Measurements from ENCODE around the gene DPM3.
A peak's percentile ranks its signal among the peaks of the same experiment; 100 is the strongest.
"Not testable (repeated sequence)": the region's sequence is repeated elsewhere in the genome, so short reads cannot be mapped to it uniquely, and the experiment has no call there.

Gene DPM3

GRCh38 chr1:155124503-155125463 is 15.5 kb downstream of the DPM3 start:
- TF ChIP-seq CTCF (IDR thresholded peaks at IDR 0.05; ENCODE audit: low read depth, low read length), result 0 out of 2 replicates have a peak, but pooled peaks have one; percentile 3
- Histone ChIP-seq H3K4me3 (ENCODE audit: low read depth, low read length) (no peak overlapping the region), H3K27ac (no peak overlapping the region), H3K36me3 (no peaks in the 10 kb centered on the region), H3K9me3 (ENCODE audit: severe bottlenecking) (no peaks in the 10 kb centered on the region), H3K27me3 (ENCODE audit: insufficient read depth, low read depth, severe bottlenecking) (peaks cover 16% of the 10 kb centered on the region)
- no peak for DNase-seq

GRCh38 chr1:155123801-155124200 is 16.5 kb downstream of the DPM3 start:
- peaks cover 16% of the 10 kb centered on the region for H3K27me3 ChIP-seq (ENCODE audit: insufficient read depth, low read depth, severe bottlenecking)

GRCh38 chr1:155122308-155122707 is 18.0 kb downstream of the DPM3 start:
- no peak for DNase-seq

More at GRCh38 chr1:155123801-155124200, 16.5 kb downstream of the DPM3 start:
- H3K27ac ChIP-seq, result no peak overlapping the region
- no peaks in the 10 kb centered on the region for H3K36me3 ChIP-seq
- H3K4me3 ChIP-seq (ENCODE audit: low read depth, low read length), result no peak overlapping the region
- H3K9me3 ChIP-seq (ENCODE audit: severe bottlenecking), result no peaks in the 10 kb centered on the region
- no peak for DNase-seq
- no peak for TF ChIP-seq CTCF (IDR thresholded peaks at IDR 0.05; ENCODE audit: low read depth, low read length)

GRCh38 chr1:155121249-155121648 is 19.1 kb downstream of the DPM3 start:
- no peaks in the 10 kb centered on the region for H3K36me3 ChIP-seq
- no peaks in the 10 kb centered on the region for H3K9me3 ChIP-seq (ENCODE audit: severe bottlenecking)
- no peak overlapping the region for H3K27ac ChIP-seq
- no peaks in the 10 kb centered on the region for H3K27me3 ChIP-seq (ENCODE audit: insufficient read depth, low read depth, severe bottlenecking)
- H3K4me3 ChIP-seq (ENCODE audit: low read depth, low read length), result no peak overlapping the region
- DNase-seq, result no peak
- TF ChIP-seq CTCF (IDR thresholded peaks at IDR 0.05; ENCODE audit: low read depth, low read length), result no peak

More at GRCh38 chr1:155122308-155122707, 18.0 kb downstream of the DPM3 start:
- Histone ChIP-seq H3K27me3 (ENCODE audit: insufficient read depth, low read depth, severe bottlenecking) (peaks cover 6% of the 10 kb centered on the region), H3K36me3 (no peaks in the 10 kb centered on the region), H3K9me3 (ENCODE audit: severe bottlenecking) (no peaks in the 10 kb centered on the region), H3K4me3 (ENCODE audit: low read depth, low read length) (no peak overlapping the region), H3K27ac (no peak overlapping the region)
- no peak for TF ChIP-seq CTCF (IDR thresholded peaks at IDR 0.05; ENCODE audit: low read depth, low read length)

GRCh38 chr1:155120253-155120652 is 20.1 kb downstream of the DPM3 start:
- Histone ChIP-seq H3K27me3 (ENCODE audit: insufficient read depth, low read depth, severe bottlenecking) (no peaks in the 10 kb centered on the region), H3K27ac (no peak overlapping the region)

GRCh38 chr1:155118090-155118489 is 22.2 kb downstream of the DPM3 start:
- not testable (repeated sequence) for H3K36me3 ChIP-seq; DNase-seq; H3K4me3 ChIP-seq (ENCODE audit: low read depth, low read length); H3K27me3 ChIP-seq (ENCODE audit: insufficient read depth, low read depth, severe bottlenecking); H3K27ac ChIP-seq; H3K9me3 ChIP-seq (ENCODE audit: severe bottlenecking)

More at GRCh38 chr1:155120253-155120652, 20.1 kb downstream of the DPM3 start:
- no peaks in the 10 kb centered on the region for H3K36me3 ChIP-seq
- H3K9me3 ChIP-seq (ENCODE audit: severe bottlenecking), result no peaks in the 10 kb centered on the region
- no peak for DNase-seq
- no peak overlapping the region for H3K4me3 ChIP-seq (ENCODE audit: low read depth, low read length)
- no peak for TF ChIP-seq CTCF (IDR thresholded peaks at IDR 0.05; ENCODE audit: low read depth, low read length)
